Non-pigmented ciliary epithelial cell (primary cell): ENCODE data around the gene VPREB1.
A peak's percentile ranks its signal among the peaks of the same experiment; 100 is the strongest.
"Not testable (repeated sequence)": the region's sequence is repeated elsewhere in the genome, so short reads cannot be mapped to it uniquely, and the experiment has no call there.

Experiments
- DNase-seq: peaks from one replicate; pipeline ENCODE4 v3.0.0-alpha.2; 2010; ENCODE audit warnings: low read depth

The VPREB1 gene

DNA sequence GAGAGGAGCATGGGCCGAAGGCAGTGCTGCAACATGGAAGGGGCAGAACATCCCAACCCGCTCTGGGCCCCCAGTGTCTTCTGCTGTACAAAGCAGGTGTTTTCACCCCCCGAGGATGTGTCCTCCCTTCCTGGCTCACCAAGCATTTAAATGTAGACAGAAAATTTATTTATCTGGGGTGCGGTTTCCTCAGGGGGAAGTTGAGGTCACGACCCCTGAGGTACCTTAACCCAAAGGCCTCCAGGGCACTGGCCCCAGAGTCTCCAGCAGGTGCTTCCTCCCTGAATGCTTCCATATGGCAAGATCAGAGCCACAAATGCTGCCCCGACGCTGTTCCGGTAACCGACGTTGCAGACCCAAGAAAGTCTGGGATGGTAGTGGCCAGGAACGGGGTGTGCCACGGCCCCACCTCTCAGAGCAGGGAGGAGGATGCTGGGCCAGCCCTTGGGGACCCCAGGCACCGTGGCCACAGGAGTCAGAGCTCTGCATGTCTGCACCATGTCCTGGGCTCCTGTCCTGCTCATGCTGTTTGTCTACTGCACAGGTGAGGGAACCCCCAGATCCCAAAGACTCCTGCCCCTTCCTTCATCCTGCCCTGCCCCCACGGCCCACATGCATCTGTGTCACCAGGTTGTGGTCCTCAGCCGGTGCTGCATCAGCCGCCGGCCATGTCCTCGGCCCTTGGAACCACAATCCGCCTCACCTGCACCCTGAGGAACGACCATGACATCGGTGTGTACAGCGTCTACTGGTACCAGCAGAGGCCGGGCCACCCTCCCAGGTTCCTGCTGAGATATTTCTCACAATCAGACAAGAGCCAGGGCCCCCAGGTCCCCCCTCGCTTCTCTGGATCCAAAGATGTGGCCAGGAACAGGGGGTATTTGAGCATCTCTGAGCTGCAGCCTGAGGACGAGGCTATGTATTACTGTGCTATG, at the start of gene VPREB1:
VPREB1 (plus strand) TSS at position 471 of the 935 bp plus-strand sequence; CDS start at position 499, 28 bp downstream.
- DNase-seq: no peak

- no peak for DNase-seq
Measured at GRCh38 chr22:22194931-22195264, 49.7 kb upstream of the VPREB1 start.

DNA sequence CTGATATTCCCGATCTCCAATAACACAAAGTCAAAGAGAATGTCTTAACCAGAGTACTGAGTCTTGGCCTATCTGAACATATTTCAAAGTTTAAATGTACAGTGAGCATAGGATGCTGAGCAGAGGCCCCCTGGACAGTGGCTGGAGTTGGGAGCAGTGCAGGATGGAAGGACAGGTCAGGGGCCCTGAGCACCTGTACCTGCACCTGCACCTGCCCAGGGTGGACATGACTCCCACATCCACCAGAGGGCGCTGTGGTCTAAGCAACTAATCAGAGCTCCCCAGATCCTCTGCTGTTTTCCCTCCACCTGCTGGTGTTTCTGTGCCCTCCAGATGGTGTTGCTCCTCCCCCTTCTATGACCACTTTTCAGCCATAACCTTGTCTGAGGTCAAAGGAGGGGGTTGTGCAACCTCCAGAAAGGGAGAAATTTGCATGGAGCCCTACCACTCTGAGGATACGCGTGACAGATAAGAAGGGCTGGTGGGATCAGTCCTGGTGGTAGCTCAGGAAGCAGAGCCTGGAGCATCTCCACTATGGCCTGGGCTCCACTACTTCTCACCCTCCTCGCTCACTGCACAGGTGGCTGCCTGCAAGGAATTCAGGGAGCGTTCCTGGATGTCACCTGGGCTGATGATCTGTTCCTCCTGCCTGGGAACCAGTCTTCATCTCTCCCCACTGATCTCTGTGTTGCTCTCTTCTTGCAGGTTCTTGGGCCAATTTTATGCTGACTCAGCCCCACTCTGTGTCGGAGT, 49.1 kb upstream of the VPREB1 start:
- peak; percentile 19 for DNase-seq

- no peak for DNase-seq
Measured at GRCh38 chr22:22196018-22196533, 48.5 kb upstream of the VPREB1 start.

GRCh38 chr22:22196833-22197477, 47.6 kb upstream of the VPREB1 start:
- no peak for DNase-seq

GRCh38 chr22:22197993-22198402, 46.6 kb upstream of the VPREB1 start:
- no peak for DNase-seq

DNA sequence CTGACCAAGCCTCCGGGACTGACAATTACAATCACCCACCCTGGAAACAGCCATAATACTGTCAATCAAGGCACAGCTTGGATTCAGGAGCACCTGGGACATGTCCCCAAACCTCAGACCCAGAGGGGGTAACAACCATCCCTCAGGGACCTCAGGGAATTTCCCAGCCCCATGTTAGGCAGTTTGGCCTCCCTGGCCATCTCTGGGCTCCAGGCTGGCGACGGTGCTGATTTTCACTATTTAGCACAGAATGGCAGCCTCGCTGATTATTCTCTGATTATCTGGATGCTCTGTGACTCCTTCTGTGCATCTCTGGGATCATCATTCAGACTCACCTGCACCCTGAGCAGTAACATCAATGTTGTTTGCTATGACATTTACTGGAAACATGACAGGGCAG, 45.8 kb upstream of the VPREB1 start:
- DNase-seq: no peak

GRCh38 chr22:22199634-22200033, 45.0 kb upstream of the VPREB1 start:
- DNase-seq: no peak

GRCh38 chr22:22200569-22201184, 43.9 kb upstream of the VPREB1 start:
- DNase-seq: no peak

- no peak for DNase-seq
Measured at GRCh38 chr22:22201185-22201929, 43.2 kb upstream of the VPREB1 start.

GRCh38 chr22:22201930-22202343, 42.6 kb upstream of the VPREB1 start:
- no peak for DNase-seq

- no peak for DNase-seq
Measured at GRCh38 chr22:22203048-22203971, 41.3 kb upstream of the VPREB1 start.

DNA sequence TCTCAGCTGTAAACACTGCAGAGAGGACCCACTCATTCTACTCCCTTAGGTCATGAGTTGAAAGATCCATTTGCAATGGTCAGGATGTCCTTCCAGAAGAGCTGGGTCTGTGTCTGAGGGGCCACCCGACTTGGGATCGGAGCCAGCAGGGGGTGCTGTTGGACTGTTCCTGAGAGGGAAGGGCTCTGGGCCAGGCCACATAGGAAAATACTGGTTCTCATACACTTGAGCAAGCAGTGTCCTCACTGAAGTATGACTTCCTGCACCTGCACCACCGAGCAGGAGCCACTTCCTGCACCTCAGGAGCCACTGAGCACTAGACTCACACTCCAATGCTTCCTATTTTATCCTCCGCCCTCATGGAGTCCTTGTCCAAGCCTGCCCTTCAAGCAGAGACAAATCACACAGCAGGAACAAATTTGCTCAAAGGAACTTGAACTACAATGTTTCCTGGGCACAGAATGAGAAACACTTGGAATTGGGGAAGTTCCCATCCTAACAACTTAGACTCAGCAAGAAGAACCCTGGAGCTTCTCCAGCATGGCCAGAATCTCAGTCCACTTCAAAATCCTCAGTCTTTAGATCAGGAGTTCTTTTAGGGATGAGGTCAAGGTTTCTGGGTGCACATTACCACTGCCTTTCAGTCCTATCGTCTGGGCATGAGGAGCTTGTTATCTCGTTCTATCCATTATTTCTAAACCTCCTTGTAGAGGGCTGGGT, 36.6 kb upstream of the VPREB1 start:
- DNase-seq: peak; percentile 36

- no peak for DNase-seq
Measured at GRCh38 chr22:22208652-22209051, 35.9 kb upstream of the VPREB1 start.

- DNase-seq: not testable (repeated sequence)
Measured at GRCh38 chr22:22209080-22209640, 35.4 kb upstream of the VPREB1 start.

DNA sequence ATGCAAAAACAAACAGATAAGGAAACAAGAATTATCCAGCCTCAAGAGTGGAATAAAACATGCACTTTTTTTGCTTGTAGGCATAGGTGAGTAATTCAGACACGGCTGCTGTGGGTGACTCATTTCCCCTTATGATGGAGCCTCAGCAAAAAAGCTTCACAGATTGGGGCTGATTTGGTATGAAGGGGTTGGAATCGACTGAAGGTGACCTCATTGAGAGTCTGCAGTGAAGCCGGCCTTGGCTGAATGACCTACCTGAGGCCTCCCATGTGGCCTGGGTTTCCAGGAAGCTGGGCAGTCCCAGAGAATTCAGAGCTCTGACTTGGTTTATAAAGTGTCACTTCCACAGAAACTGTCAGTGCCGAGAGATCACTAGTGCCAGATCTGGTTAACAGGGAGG, 34.2 kb upstream of the VPREB1 start:
- DNase-seq: peak; percentile 76

- no peak for DNase-seq
Measured at GRCh38 chr22:22210889-22211833, 33.4 kb upstream of the VPREB1 start.

DNA sequence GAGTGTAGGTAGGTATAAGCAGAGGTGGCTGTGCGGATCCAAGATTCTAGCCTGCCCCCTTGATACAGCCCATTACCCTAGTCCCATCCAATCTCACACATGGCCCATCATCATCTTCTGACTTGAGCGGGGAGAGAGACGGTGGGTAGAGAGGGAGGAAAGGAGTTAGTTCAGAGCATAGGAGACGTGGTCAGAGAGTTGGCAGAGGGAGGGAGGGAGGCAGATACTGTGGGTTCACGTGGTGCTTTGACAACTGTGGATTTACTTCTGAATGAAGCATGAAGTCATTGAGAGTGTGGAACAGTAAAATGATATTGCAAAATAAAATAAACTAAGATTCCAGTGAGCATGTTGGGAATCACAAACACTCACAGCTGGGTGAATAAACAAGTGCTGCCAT, 31.4 kb upstream of the VPREB1 start:
- no peak for DNase-seq
